HCT116 (cell line): ENCODE data around the gene HYLS1. TPM values are rescaled to one million over a fixed set of nuclear protein-coding genes. Genes with fewer than 3 reads are reported as not detected.
A peak's percentile ranks its signal among the peaks of the same experiment; 100 is the strongest.

Experiments used
- ATAC-seq: fragments of 200-7000 bp; cut with Tn5 transposase; 2 replicates; pipeline ENCODE4 v1.9.1; 2020; ENCODE audit warnings: mild to moderate bottlenecking, moderate library complexity
- BruUV-seq: library from RNA; stranded (reverse); fragments of 400-500 nt; replicated peaks from 2 replicates; lab custom pipeline; 2021; lab: Mats Ljungman, UMichigan
- CTCF ChIA-PET: fragments of 300-600 bp; sonication (Branson Sonifier 250); formaldehyde crosslinking; loops from one replicate; lab custom pipeline; 2021; ENCODE audit warnings: antibody characterized with exemption; lab: Charles Lee
- POLR2A ChIA-PET: fragments of 300-600, 350-600 bp; sonication (Branson Sonifier 250); formaldehyde crosslinking; loops from one replicate; lab custom pipeline; 2021; ENCODE audit warnings: antibody characterized with exemption; lab: Charles Lee
- RAD21 ChIA-PET, 2 experiments: fragments of 300-600 bp; sonication (Branson Sonifier 250); formaldehyde crosslinking; loops; one replicate each; lab custom pipeline; 2023; ENCODE audit warnings: low total read pairs in 2 of 2; ENCODE audit not compliant: uncharacterized antibody in 2 of 2, unreplicated experiment in 2 of 2, low non-redundant PET in 1 of 2; lab: Charles Lee
- DNase-seq: peaks from one replicate; pipeline ENCODE4 v3.0.0-alpha.2; 2010; ENCODE audit warnings: low read depth, low spot score
- H2AFZ ChIP-seq: fragments of 200-600 bp; shearing (Covaris generic), sonication (generic); 2 replicates; pipeline ENCODE4 v1.6.1; 2017; ENCODE audit warnings: low read depth, mixed run types, mixed read lengths, antibody characterized with exemption, low read length; ENCODE audit not compliant: poor library complexity, severe bottlenecking
- H3K27ac ChIP-seq: 2 replicates; pipeline ENCODE4 v1.5.1; 2012; ENCODE audit warnings: low read depth, low read length
- H3K27me3 ChIP-seq: fragments of 200-600 bp; sonication (generic); 2 replicates; pipeline ENCODE4 v1.6.1; 2016; ENCODE audit warnings: mixed run types, low read length, mixed read lengths; ENCODE audit not compliant: insufficient read depth
- H3K36me3 ChIP-seq, 2 experiments: fragments of 200-500 bp in 1 of 2; fragments of 200-600 bp in 1 of 2; sonication (Bioruptor generic) in 1 of 2; sonication (generic) in 1 of 2; 2 replicates each; pipeline versions ENCODE4 v1.5.1 to v1.6.1; 2014 to 2016; ENCODE audit warnings: low read length in 2 of 2, inconsistent platforms in 1 of 2, mixed read lengths in 1 of 2, mixed run types in 1 of 2; ENCODE audit not compliant: insufficient read depth in 2 of 2, control insufficient read depth in 1 of 2
- H3K4me1 ChIP-seq, 2 experiments: fragments of 200-600 bp in 1 of 2; sonication (generic) in 1 of 2; 2 replicates each; pipeline versions ENCODE4 v1.5.1 to v1.6.1; 2012 to 2017; ENCODE audit warnings: low read length in 2 of 2, inconsistent platforms in 1 of 2, mild to moderate bottlenecking in 1 of 2, mixed read lengths in 1 of 2, mixed run types in 1 of 2, moderate library complexity in 1 of 2; ENCODE audit not compliant: insufficient read depth in 2 of 2, control insufficient read depth in 1 of 2
- H3K4me2 ChIP-seq: fragments of 200-600 bp; sonication (generic); 2 replicates; pipeline ENCODE4 v1.6.1; 2017; ENCODE audit warnings: mixed run types, low read length, mixed read lengths
- H3K4me3 ChIP-seq, 2 experiments: fragments of 200-600 bp in 1 of 2; sonication (generic) in 1 of 2; replicated peaks in 1 of 2; 2 replicates each; pipeline ENCODE4 v1.5.1; 2011 to 2016; ENCODE audit warnings: low read length in 2 of 2, control low read depth in 1 of 2, low read depth in 1 of 2, mild to moderate bottlenecking in 1 of 2, mixed read lengths in 1 of 2, mixed run types in 1 of 2
- H3K79me2 ChIP-seq: fragments of 200-600 bp; sonication (generic); 2 replicates; pipeline ENCODE4 v1.6.1; 2017; ENCODE audit warnings: mild to moderate bottlenecking, mixed run types, low read length, moderate library complexity, mixed read lengths; ENCODE audit not compliant: insufficient read depth
- H3K9ac ChIP-seq: fragments of 200-600 bp; sonication (generic); 2 replicates; pipeline ENCODE4 v1.6.1; 2016; ENCODE audit warnings: low read length, mixed read lengths
- H3K9me2 ChIP-seq: fragments of 200-600 bp; sonication (generic), shearing (Covaris generic); 2 replicates; pipeline ENCODE4 v1.6.1; 2017; ENCODE audit warnings: mixed run types, mild to moderate bottlenecking, moderate library complexity; ENCODE audit not compliant: insufficient read depth
- H3K9me3 ChIP-seq, 2 experiments: fragments of 200-500 bp in 1 of 2; fragments of 200-600 bp in 1 of 2; sonication (Bioruptor generic) in 1 of 2; sonication (generic) in 1 of 2; 2 replicates each; pipeline ENCODE4 v1.6.1; 2014 to 2017; ENCODE audit warnings: low read length in 2 of 2, mixed read lengths in 2 of 2, inconsistent platforms in 1 of 2, low read depth in 1 of 2, mild to moderate bottlenecking in 1 of 2, mixed run types in 1 of 2, moderate library complexity in 1 of 2; ENCODE audit not compliant: control insufficient read depth in 1 of 2, insufficient read depth in 1 of 2
- H4K20me1 ChIP-seq: fragments of 200-600 bp; sonication (generic), shearing (Covaris generic); 2 replicates; pipeline ENCODE4 v1.6.1; 2017; ENCODE audit warnings: mixed run types, mild to moderate bottlenecking, moderate library complexity; ENCODE audit not compliant: insufficient read depth
- ATF3 ChIP-seq: IDR thresholded peaks from 2 replicates; pipeline ENCODE4 v1.6.1; 2012
- CBX3 ChIP-seq: IDR thresholded peaks from 2 replicates; pipeline ENCODE4 v1.6.1; 2012; ENCODE audit warnings: low read depth
- CTCF ChIP-seq, 3 experiments: fragments of 200-600 bp in 1 of 3; sonication (generic) in 1 of 3; IDR thresholded peaks in 2 of 3; conservative IDR thresholded peaks in 1 of 3; 2 replicates each; pipeline ENCODE4 v1.5.1; 2012 to 2017; ENCODE audit warnings: low read depth in 2 of 3, low read length in 2 of 3, antibody characterized with exemption in 1 of 3, borderline replicate concordance in 1 of 3, control low read depth in 1 of 3, mild to moderate bottlenecking in 1 of 3, mixed read lengths in 1 of 3, mixed run types in 1 of 3, moderate library complexity in 1 of 3; ENCODE audit not compliant: insufficient read depth in 1 of 3
- EGR1 ChIP-seq: IDR thresholded peaks from 2 replicates; pipeline ENCODE4 v1.6.1; 2012; ENCODE audit warnings: low read depth
- ELF1 ChIP-seq: IDR thresholded peaks from 2 replicates; pipeline ENCODE4 v1.6.1; 2012; ENCODE audit warnings: low read depth, borderline replicate concordance
- EZH2phosphoT487 ChIP-seq: fragments of 200-600 bp; IDR thresholded peaks from 2 replicates; pipeline ENCODE4 v1.6.1; 2018; ENCODE audit warnings: antibody characterized with exemption, borderline replicate concordance
- FOSL1 ChIP-seq: IDR thresholded peaks from 2 replicates; pipeline ENCODE4 v1.6.1; 2012; ENCODE audit warnings: low read depth
- JUND ChIP-seq: IDR thresholded peaks from 2 replicates; pipeline ENCODE4 v1.6.1; 2012
- MAX ChIP-seq: IDR thresholded peaks from 2 replicates; pipeline ENCODE4 v1.6.1; 2012
- POLR2A ChIP-seq: IDR thresholded peaks from 2 replicates; pipeline ENCODE4 v1.7.0; 2011; ENCODE audit warnings: borderline replicate concordance; ENCODE audit not compliant: insufficient read depth, insufficient read length; ENCODE audit errors: extremely low read depth
- POLR2AphosphoS5 ChIP-seq: IDR thresholded peaks from 2 replicates; pipeline ENCODE4 v1.6.1; 2011; ENCODE audit warnings: mild to moderate bottlenecking, low read depth, low read length, moderate library complexity
- RAD21 ChIP-seq: IDR thresholded peaks from 2 replicates; pipeline ENCODE4 v1.6.1; 2012; ENCODE audit warnings: low read depth, mild to moderate bottlenecking
- REST ChIP-seq: IDR thresholded peaks from 2 replicates; pipeline ENCODE4 v1.6.1; 2012; ENCODE audit warnings: low read depth
- SIN3A ChIP-seq: IDR thresholded peaks from 2 replicates; pipeline ENCODE4 v1.6.1; 2012; ENCODE audit warnings: low read depth
- SP1 ChIP-seq: IDR thresholded peaks from 2 replicates; pipeline ENCODE4 v1.6.1; 2012; ENCODE audit warnings: low read depth
- TCF7L2 ChIP-seq: IDR thresholded peaks from 2 replicates; pipeline ENCODE4 v1.7.0; 2011; ENCODE audit warnings: borderline replicate concordance, inconsistent platforms; ENCODE audit not compliant: insufficient read depth, insufficient read length; ENCODE audit errors: extremely low read depth
- ZBTB33 ChIP-seq: IDR thresholded peaks from 2 replicates; pipeline ENCODE4 v1.6.1; 2011; ENCODE audit warnings: mild to moderate bottlenecking, low read length, moderate library complexity; ENCODE audit not compliant: insufficient replicate concordance; ENCODE audit errors: extremely low read depth
- ZFX ChIP-seq: fragments of 450-650 bp; IDR thresholded peaks from 2 replicates; pipeline ENCODE4 v1.6.1; 2017
- ZNF274 ChIP-seq: fragments of 200-500 bp; sonication (Bioruptor generic); IDR thresholded peaks from 2 replicates; pipeline ENCODE4 v1.6.1; 2014; ENCODE audit warnings: mild to moderate bottlenecking, low read depth, low read length, inconsistent platforms
- intact Hi-C: fragments of 100-400 bp; cut with micrococcal nuclease; formaldehyde crosslinking; loops from 2 replicates; pipeline ENCODE4 v1.10.0; 2022
- total RNA-seq: library from RNA; stranded (reverse); gene quantifications from one replicate; pipeline ENCODE4 v1.2.1, GENCODE V29; 2021; ENCODE audit not compliant: unreplicated experiment

The HYLS1 gene
- total RNA-seq, 1 experiment from 2014 or later, result 18.9 TPM

- TF ChIP-seq REST (no peak), EZH2phosphoT487 (no peak), JUND (no peak), ATF3 (no peak), ZBTB33 (no peak), RAD21 (peak; percentile 95), POLR2AphosphoS5 (no peak), ELF1 (no peak)
- TF ChIP-seq, all 23 proteins: peak for 3
Observed at GRCh38 chr11:125923012-125923579, 35.6 kb downstream of the HYLS1 start (continued).

GRCh38 chr11:125923633-125924032 lies 36.2 kb downstream of the HYLS1 start:
- Histone ChIP-seq H3K27ac (no peak overlapping the region), H3K79me2 (no peaks in the 10 kb centered on the region), H3K4me3 (no peak overlapping the region), H3K27me3 (no peaks in the 10 kb centered on the region), H2AFZ (no peak overlapping the region), H3K9me3 (no peaks in the 10 kb centered on the region), H3K4me2 (no peak overlapping the region), H3K4me1 (no peaks in the 10 kb centered on the region), H3K9me2 (no peaks in the 10 kb centered on the region), H3K9ac (no peak overlapping the region), H4K20me1 (no peaks in the 10 kb centered on the region), H3K36me3 (no peaks in the 10 kb centered on the region)
- BruUV-seq, result no TSS peak
- DNase-seq (no peak), ATAC-seq (no peak)
- POLR2A ChIA-PET, result no interaction called here
- RAD21 ChIA-PET, result no interaction called here
- intact Hi-C loops, result loop anchor here (1.0 to 5.0 kb wide), 3 partner anchors 138 to 271 kb away; no protein-coding TSS in a partner anchor
- CTCF ChIA-PET, result interaction anchor here (1.4 to 1.5 kb wide), 2 partner anchors 270 to 556 kb away, joined by 3 to 8 read pairs; no protein-coding TSS in a partner anchor
- TF ChIP-seq RAD21 (no peak), ZNF274 (no peak), MAX (no peak), SP1 (no peak), EZH2phosphoT487 (no peak), CTCF (IDR thresholded peaks at IDR 0.05 in 2 of 3, conservative IDR thresholded peaks at IDR 0.05 in 1 of 3; ENCODE audit: borderline replicate concordance in 1 of 3, insufficient read depth in 1 of 3, low read depth in 2 of 3, low read length in 2 of 3) (no peak), FOSL1 (no peak), TCF7L2 (no peak), ELF1 (no peak), SIN3A (no peak), ZFX (no peak), POLR2A (no peak), EGR1 (no peak), CBX3 (no peak)
